Keratinocyte (primary cell): ENCODE results near the gene CACNA1B. TPM values are rescaled to one million over a fixed set of nuclear protein-coding genes. Genes with fewer than 3 reads are reported as not detected.
"Not testable (repeated sequence)": the region's sequence is repeated elsewhere in the genome, so short reads cannot be mapped to it uniquely, and the experiment has no call there.

Source experiments
- DNase-seq: peaks from one replicate; pipeline ENCODE4 v3.0.0-alpha.2; 2011; ENCODE audit warnings: low read depth, missing footprints, low spot score
- FAIRE-seq: peaks from 2 replicates; lab custom pipeline; 2011; peaks lifted over from hg19 to GRCh38; lab: Jason Lieb, UNC
- H2AFZ ChIP-seq: 2 replicates; pipeline ENCODE4 v1.6.0; 2012; ENCODE audit warnings: low read length, control low read depth, inconsistent platforms; ENCODE audit not compliant: control insufficient read depth
- H3K27ac ChIP-seq: 2 replicates; pipeline ENCODE4 v1.5.1; 2011; ENCODE audit warnings: low read length; ENCODE audit not compliant: control insufficient read depth, insufficient read depth
- H3K27me3 ChIP-seq: 3 replicates; pipeline ENCODE4 v1.6.0; 2011; ENCODE audit warnings: low read length; ENCODE audit not compliant: control insufficient read depth, insufficient read depth; ENCODE audit errors: extremely low read depth
- H3K36me3 ChIP-seq, 2 experiments: 2 replicates in 1 of 2; 3 replicates in 1 of 2; pipeline ENCODE4 v1.5.1; 2011; ENCODE audit warnings: low read length in 2 of 2, mild to moderate bottlenecking in 1 of 2; ENCODE audit not compliant: control insufficient read depth in 2 of 2, insufficient read depth in 2 of 2; ENCODE audit errors: extremely low read depth in 1 of 2
- H3K4me1 ChIP-seq: 3 replicates; pipeline ENCODE4 v1.5.1; 2011; ENCODE audit warnings: low read length; ENCODE audit not compliant: control insufficient read depth, insufficient read depth; ENCODE audit errors: extremely low read depth
- H3K4me2 ChIP-seq: 3 replicates; pipeline ENCODE4 v1.6.0; 2011; ENCODE audit warnings: low read depth, low read length; ENCODE audit not compliant: control insufficient read depth, insufficient read depth; ENCODE audit errors: extremely low read depth
- H3K4me3 ChIP-seq, 3 experiments: fragments of 200-600 bp in 1 of 3; sonication (generic) in 1 of 3; 2 replicates in 2 of 3; 3 replicates in 1 of 3; pipeline ENCODE4 v1.5.1; 2011 to 2016; ENCODE audit warnings: low read length in 3 of 3, mild to moderate bottlenecking in 3 of 3, control low read depth in 2 of 3, inconsistent platforms in 1 of 3, low read depth in 1 of 3, mixed read lengths in 1 of 3, mixed run types in 1 of 3, moderate library complexity in 1 of 3; ENCODE audit not compliant: control insufficient read depth in 2 of 3, insufficient read depth in 2 of 3; ENCODE audit errors: extremely low read depth in 1 of 3
- H3K79me2 ChIP-seq: 2 replicates; pipeline ENCODE4 v1.6.0; 2012; ENCODE audit warnings: low read length; ENCODE audit not compliant: control insufficient read depth, insufficient read depth
- H3K9ac ChIP-seq: 3 replicates; pipeline ENCODE4 v1.6.0; 2011; ENCODE audit warnings: low read length; ENCODE audit not compliant: control insufficient read depth, insufficient read depth; ENCODE audit errors: extremely low read depth
- H3K9me1 ChIP-seq: 3 replicates; pipeline ENCODE4 v1.6.0; 2011; ENCODE audit warnings: low read length; ENCODE audit not compliant: control insufficient read depth, insufficient read depth; ENCODE audit errors: extremely low read depth
- H3K9me3 ChIP-seq: 2 replicates; pipeline ENCODE4 v1.5.1; 2012; ENCODE audit warnings: low read depth, low read length; ENCODE audit not compliant: control insufficient read depth
- H4K20me1 ChIP-seq: 3 replicates; pipeline ENCODE4 v1.6.0; 2011; ENCODE audit warnings: low read length; ENCODE audit not compliant: control insufficient read depth, insufficient read depth; ENCODE audit errors: extremely low read depth
- dilution Hi-C: fragments of 300-500 bp; cut with MboI; formaldehyde crosslinking; loops from one replicate; pipeline ENCODE4 v1.7.0; 2020; ENCODE audit warnings: low sequenced_read_pairs; ENCODE audit not compliant: extremely low pct_ligation_motif_present
- polyA plus RNA-seq, 5 experiments: library from polyadenylated mRNA; depleted of rRNA in 3 of 5; stranded (reverse) in 3 of 5; stranded (forward) in 1 of 5; unstranded in 1 of 5; fragments of >200 nt; gene quantifications; 1 replicate in 1 of 5; 2 replicates in 3 of 5; 3 replicates in 1 of 5; pipeline versions ENCODE4 v1.2.1 to v1.2.3, GENCODE V29; 2011 to 2012; ENCODE audit warnings: missing spikeins in 2 of 5, low read depth in 1 of 5, low replicate concordance in 1 of 5

The CACNA1B gene
- polyA plus RNA-seq, 1 donor (not counting 4 experiments of a cell fraction or from before 2014, with no cell fraction given) = 0.01 TPM

GRCh38 chr9:138142528-138143244 is 265.1 kb downstream of the CACNA1B start:
- H3K4me1 ChIP-seq, H2AFZ ChIP-seq, H3K27ac ChIP-seq, H3K4me2 ChIP-seq, DNase-seq, H4K20me1 ChIP-seq, H3K36me3 ChIP-seq, H3K9me3 ChIP-seq, dilution Hi-C loops, H3K27me3 ChIP-seq, FAIRE-seq, H3K79me2 ChIP-seq, H3K4me3 ChIP-seq, H3K9ac ChIP-seq, H3K9me1 ChIP-seq: not testable (repeated sequence)

GRCh38 chr9:138143491-138143890 is 265.9 kb downstream of the CACNA1B start:
- H3K36me3 ChIP-seq, H3K9ac ChIP-seq, H3K4me2 ChIP-seq, H3K79me2 ChIP-seq, H4K20me1 ChIP-seq, dilution Hi-C loops, H3K27ac ChIP-seq, H2AFZ ChIP-seq, H3K27me3 ChIP-seq, FAIRE-seq, H3K4me1 ChIP-seq, H3K9me1 ChIP-seq, DNase-seq, H3K4me3 ChIP-seq, H3K9me3 ChIP-seq: not testable (repeated sequence)

- H3K27ac ChIP-seq, H3K36me3 ChIP-seq, H3K9me3 ChIP-seq, DNase-seq, H3K4me2 ChIP-seq, H3K9ac ChIP-seq, H3K4me1 ChIP-seq, H2AFZ ChIP-seq, H3K27me3 ChIP-seq, FAIRE-seq, H3K9me1 ChIP-seq, H3K4me3 ChIP-seq, H3K79me2 ChIP-seq, dilution Hi-C loops, H4K20me1 ChIP-seq: not testable (repeated sequence)
Measured at GRCh38 chr9:138147556-138147955, 270.0 kb downstream of the CACNA1B start.
